ENCODE data around the gene MPP1.

The MPP1 gene

GRCh38 chrX:154812341-154813101, 7.2 kb upstream of the MPP1 start:
- no peak for DNase-seq (ENCODE audit: low spot score)

- no peak for DNase-seq (ENCODE audit: low spot score)
Observed at GRCh38 chrX:154809939-154810665, 4.8 kb upstream of the MPP1 start.

- no peak for DNase-seq (ENCODE audit: low spot score)
Observed at GRCh38 chrX:154806837-154807501, 1.7 kb upstream of the MPP1 start.

- DNase-seq (ENCODE audit: low spot score) = no peak
Observed at GRCh38 chrX:154805696-154806091, 409 bp upstream of the MPP1 start.

GRCh38 chrX:154804261-154804956, 876 bp downstream of the MPP1 start:
- DNase-seq (ENCODE audit: low spot score) = no peak

- no peak for DNase-seq (ENCODE audit: low spot score)
Observed at GRCh38 chrX:154802947-154803346, 2.3 kb downstream of the MPP1 start.

- no peak for DNase-seq (ENCODE audit: low spot score)
Observed at GRCh38 chrX:154800478-154801210, 4.6 kb downstream of the MPP1 start.

GRCh38 chrX:154799556-154800348, 5.5 kb downstream of the MPP1 start:
- no peak for DNase-seq (ENCODE audit: low spot score)

GRCh38 chrX:154797006-154797405, 8.3 kb downstream of the MPP1 start:
- no peak for DNase-seq (ENCODE audit: low spot score)

- DNase-seq (ENCODE audit: low spot score) = no peak
Observed at GRCh38 chrX:154795016-154795415, 10.3 kb downstream of the MPP1 start.

- no peak for DNase-seq (ENCODE audit: low spot score)
Observed at GRCh38 chrX:154793084-154793795, 12.0 kb downstream of the MPP1 start.

GRCh38 chrX:154791939-154792338, 13.3 kb downstream of the MPP1 start:
- no peak for DNase-seq (ENCODE audit: low spot score)

- DNase-seq (ENCODE audit: low spot score) = no peak
Observed at GRCh38 chrX:154791467-154791866, 13.8 kb downstream of the MPP1 start.

GRCh38 chrX:154785716-154786115, 19.6 kb downstream of the MPP1 start:
- DNase-seq (ENCODE audit: low spot score) = no peak

GRCh38 chrX:154784149-154784995, 20.9 kb downstream of the MPP1 start:
- no peak for DNase-seq (ENCODE audit: low spot score)

- no peak for DNase-seq (ENCODE audit: low spot score)
Observed at GRCh38 chrX:154780968-154781367, 24.3 kb downstream of the MPP1 start.

GRCh38 chrX:154779261-154779660, 26.0 kb downstream of the MPP1 start:
- no peak for DNase-seq (ENCODE audit: low spot score)

GRCh38 chrX:154776753-154777152, 28.5 kb downstream of the MPP1 start:
- no peak for DNase-seq (ENCODE audit: low spot score)

Data from D341Med (cell line).